TTC549 (cell line): ENCODE results near the gene SMCHD1.
"Not testable (repeated sequence)": the region's sequence is repeated elsewhere in the genome, so short reads cannot be mapped to it uniquely, and the experiment has no call there.

Source experiments
- FAIRE-seq: peaks from 2 replicates; lab custom pipeline; 2012; peaks lifted over from hg19 to GRCh38; lab: Jason Lieb, UNC

Gene SMCHD1

DNA sequence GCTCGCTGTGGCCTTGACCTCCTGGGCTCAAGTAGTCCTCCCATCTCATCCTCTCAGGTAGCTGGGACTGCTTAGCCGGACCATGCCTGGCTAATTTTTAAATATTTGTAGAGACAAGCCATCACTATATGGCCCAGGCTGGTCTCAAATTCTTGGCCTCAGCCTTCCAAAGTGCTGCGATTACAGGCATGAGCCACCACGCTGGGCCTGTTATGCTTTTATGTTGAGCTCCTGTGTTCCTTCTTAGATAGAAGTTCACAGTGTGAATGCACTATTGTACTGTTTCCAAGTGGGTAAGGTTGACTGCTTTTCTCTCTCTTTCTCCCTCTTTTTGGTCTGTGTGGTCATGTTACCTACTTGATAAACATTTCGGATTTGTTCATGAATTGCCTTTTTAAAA is 61.9 kb downstream of the SMCHD1 start:
- no peak for FAIRE-seq

DNA sequence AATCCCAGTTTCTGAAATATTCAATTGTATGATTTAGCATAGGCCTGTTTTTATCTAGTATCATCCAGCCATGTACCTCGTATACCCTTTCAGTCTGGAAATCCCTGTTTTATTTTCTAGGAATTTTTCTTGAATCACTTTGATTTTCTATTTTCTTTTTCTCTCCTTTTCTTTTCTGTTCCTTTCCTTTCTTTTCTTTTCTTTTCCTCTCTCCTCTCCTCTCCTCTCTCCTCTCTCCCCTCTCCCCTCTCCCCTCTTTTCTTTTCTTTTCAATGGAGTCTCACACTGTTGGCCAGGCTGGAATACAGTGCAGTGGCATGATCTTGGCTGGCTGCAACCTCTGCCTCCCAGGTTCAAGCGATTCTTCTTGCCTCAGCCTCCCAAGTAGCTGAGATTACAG is 63.5 kb downstream of the SMCHD1 start:
- no peak for FAIRE-seq

DNA sequence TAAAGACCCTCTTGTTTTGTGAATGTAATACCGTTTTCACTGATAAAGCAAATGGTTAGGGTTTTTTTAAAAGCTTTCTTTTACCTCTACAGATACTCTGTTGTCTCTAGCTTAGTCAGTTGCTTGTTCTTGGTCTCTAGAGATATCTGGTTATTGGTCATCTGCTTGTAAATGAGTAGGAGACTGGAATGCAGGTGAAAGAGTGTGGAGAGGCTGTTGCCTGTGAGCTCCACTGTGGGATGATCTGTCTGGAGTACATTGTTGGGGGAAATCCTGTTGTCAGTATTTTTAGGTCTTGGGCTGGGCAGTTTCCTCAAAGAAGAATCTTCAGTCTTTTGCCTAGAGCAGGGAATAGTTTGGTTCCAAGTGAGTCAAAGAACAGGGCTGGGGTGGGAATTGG is 67.7 kb downstream of the SMCHD1 start:
- no peak for FAIRE-seq

DNA sequence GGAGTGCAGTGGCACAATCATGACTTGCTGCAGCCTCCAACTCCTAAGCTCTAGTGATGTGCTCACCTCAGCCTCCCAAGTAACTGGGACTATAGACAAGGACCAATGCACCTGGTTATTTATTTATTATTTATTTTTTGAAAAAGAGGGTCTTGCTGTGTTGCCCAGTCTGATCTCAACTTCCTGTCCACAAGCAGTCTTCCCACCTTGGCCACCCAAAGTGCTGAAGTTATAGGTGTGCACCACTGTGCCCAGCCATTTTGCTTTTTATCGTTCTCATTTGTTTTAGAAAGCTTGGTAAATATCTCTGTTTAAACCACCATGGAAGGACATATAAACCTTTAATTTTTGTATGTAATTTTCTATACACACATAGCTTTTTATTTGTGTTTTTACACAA is 74.2 kb downstream of the SMCHD1 start:
- no peak for FAIRE-seq

DNA sequence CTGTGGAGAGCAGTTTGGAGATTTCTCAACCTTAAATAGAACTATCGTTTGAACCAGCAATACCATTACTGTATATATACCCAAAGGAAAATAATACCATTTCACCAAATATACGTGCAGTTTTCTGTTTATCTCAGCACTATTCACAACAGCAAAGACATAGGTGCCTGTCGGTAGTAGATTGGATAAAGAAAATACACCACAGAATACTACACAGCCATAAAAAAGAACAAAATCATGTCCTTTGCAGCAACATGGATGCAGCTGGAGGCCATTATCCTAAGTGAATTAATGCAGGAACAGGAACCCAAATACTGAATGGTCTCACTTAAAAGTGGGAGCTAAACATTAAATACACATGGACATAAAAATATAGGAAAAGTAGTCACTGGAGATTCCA is 81.3 kb downstream of the SMCHD1 start:
- no peak for FAIRE-seq

DNA sequence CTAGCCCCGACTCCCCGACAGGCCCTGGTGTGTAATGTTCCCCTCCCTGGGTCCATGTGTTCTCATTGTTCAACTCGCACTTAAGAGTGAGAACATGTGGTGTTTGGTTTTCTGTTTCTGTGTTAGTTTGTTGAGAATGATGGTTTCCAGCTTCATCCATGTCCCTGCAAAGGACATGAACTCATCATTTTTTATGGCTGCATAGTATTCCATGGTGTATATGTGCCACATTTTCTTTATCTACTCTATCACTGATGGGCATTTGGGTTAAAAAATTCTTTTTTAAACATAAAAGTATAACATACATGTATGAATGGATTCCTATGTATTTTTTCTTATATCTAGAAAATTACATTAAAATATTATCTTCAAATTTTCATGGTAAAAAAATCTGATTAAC is 84.6 kb downstream of the SMCHD1 start:
- FAIRE-seq = not testable (repeated sequence)

DNA sequence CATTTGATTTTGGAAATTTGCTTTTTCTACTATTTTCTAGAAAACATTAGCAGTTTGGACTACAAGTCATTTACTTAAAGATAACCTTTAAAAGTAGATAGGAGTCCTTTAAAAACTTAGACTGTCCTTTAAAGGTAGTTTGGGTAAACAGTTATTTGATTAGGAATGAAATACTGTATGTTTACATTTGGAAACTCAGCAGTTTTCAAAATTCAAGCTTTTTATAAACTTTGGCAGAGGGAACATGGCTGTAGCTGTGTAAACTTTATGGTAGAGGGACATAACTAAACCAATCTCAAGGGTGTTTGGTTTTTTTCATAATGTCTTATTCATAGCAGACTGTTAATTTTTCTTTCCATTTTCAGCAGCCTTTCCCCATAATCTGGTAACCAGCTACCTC is 90.7 kb downstream of the SMCHD1 start:
- no peak for FAIRE-seq

DNA sequence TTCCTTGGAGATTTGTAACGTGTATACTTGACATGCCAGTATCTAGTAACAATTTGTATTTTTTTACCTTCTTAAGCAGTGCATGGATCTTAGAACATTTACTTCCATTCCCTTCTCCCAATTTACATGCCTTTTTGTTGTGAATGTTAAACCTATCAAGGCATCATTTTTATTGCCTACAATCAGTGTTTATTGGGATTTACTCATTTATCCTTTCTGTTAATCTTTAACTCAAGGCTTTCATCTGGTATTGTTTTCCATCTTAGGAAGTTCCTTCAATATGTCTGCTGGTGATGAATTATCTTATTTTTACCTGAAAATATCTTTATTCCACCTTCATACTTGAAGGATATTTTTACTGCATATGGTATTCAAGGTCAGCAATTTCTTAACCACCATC is 102.8 kb downstream of the SMCHD1 start:
- FAIRE-seq = no peak

DNA sequence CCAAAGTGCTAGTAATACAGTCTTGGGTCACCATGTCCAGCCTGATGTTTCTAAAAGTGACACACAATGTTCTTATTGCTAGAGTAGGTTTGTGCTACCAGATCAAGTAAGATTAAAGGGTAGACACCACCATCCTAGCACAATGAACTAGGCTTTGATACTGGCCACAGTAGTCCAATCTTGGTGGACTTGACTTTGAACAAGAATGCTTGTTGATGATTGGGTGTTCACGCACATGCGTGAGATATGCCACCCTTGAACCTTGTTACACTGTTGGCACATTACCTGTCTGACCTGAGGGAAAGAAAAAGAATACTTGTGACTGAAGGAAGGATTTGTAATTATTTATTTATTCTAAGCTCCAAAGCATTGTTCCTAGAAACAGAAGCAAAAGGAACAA is 119.1 kb downstream of the SMCHD1 start:
- no peak for FAIRE-seq

DNA sequence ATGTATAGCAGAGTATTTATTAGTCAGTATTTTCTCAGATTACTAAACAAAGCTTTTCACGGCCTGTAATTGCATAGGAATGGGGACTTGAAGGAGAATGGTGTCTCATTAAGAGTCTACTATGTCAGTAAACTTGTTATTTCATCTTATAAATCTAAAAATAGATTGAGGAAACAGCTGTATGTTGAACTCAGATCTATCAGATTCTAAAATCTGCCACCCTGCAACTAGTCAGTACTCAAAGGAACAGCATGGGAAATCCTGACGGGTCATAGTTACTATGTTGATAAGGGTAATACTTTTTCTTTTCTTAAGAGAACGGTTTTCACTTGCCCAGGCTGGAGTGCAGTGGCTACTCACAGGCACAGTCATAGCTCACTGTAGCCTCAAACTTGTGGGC is 121.1 kb downstream of the SMCHD1 start:
- no peak for FAIRE-seq

DNA sequence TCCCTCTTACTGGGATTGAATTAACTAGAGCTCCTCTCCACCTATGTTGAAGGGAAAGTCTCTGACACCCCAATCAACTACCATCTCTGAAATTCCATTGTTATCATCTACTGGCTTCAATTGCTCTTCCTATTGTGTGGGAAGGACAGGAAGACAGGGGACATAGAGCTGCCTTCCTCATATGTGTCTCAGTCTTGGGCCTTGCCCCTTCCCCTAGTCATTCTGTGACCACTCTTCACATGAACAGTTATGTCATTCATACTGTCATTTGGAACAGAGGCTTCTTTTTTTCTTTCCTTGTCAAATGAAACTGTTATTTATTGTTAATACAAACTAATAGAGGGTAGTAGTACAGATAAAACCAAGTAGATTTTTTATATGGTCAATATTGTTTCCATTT is 121.7 kb downstream of the SMCHD1 start:
- FAIRE-seq = no peak

DNA sequence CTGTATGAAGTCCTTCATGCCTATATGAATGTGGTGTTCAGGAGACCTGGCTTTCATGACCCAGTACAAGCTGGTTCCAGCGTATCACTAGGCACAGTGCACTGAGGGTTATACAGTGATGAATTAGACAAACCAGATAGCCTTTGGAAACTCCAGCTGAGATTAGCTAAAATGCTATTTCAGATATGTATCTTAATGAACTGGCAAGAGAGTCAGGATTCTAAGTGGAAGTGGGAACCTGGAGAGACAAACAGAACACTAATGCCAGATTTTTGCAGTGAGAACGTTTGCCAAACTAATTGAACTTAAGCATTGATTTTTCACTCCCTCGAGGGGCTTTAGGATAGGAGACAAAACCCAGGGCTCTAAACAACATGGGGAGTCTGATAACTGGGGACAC is 125.2 kb downstream of the SMCHD1 start:
- FAIRE-seq = no peak

DNA sequence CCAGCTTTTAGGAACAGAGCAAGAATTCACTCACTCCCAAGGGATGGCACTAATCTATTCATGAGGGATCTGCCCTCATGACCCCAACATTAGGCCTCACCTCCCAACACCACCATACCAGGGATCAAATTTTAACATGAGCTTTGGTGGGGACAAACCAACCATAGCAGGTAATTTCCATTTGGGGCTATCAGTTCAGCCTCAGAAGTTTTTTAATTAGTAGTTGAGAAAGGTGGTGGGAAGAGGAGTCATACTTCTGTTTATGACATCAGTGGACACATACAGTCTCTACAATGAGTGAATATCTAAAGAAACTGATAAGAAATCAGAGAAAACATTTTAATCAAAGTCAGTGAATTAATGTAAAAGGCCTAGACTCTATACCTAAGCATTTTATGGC is 131.7 kb downstream of the SMCHD1 start:
- no peak for FAIRE-seq

DNA sequence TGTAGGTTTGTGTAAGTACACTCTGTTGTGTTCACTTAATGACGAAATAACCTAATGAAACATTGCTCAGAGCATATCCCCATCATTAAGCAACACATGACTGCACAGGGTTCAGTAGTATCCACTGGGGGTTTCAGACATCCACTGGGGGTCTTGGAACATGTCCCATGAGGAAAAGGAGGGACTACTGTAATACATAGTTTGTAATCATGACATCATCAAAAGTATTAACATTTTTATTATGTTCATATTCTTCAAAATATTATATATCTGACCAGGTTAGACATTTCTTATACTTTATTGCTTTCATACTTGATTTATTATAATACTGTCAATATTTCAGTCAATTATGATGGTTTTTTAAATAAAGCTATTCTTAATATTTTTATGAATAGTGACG is 136.9 kb downstream of the SMCHD1 start:
- no peak for FAIRE-seq

DNA sequence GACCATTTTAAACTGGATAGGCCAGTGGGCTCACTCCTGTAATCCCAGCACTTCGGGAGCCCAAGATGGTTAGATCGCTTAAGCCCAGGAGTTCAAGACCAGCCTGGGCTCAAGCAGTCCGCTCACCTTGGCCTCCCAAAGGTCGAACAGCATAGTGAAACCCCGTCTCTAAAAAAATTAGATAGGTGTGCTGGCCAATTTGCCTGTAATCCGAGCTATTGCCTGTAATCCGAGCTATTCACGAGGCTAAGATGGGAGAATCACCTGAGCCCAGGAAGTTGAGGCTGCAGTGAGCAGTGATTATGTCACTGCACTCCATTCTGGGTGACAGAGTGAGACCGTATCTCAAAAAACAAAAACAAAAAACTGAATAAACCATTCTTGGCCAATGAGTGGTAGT is 138.6 kb downstream of the SMCHD1 start:
- FAIRE-seq = no peak

DNA sequence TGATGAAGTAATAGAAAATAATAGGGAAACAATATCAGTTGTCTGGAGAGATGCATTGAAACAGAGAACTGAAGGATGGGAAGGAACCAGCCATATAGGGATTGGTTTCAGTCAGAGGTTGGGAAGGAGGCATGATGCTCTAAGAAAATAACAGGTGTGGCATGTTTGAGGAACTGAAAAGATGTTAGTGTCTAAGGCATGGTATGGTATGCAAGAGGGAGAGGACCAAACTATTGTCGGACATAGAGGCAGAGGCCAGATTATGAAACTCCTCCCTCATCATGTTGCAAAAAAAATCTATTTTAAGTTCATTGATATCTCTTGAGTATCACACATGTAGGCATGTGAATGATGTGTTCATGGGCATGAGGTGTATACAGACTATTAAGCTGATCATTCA is 142.4 kb downstream of the SMCHD1 start:
- FAIRE-seq = no peak

DNA sequence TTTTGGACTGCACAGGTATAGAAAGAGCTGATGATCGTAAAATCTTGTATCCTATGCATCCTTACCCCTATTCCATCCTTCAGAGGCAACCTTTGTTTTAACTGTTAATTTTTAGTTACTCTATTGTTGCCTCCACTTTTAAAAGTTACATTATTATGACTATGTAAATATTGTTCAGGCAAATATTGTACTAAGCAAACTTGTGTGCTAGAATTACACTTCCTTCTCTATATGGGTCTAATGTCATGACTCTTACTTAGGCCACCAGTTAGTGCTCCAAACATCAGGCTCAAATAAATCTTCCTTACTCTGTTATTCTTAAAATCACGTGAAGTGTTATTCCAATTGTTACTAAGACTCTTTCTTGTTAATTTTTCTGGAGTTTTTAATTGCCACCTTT is 143.8 kb downstream of the SMCHD1 start:
- no peak for FAIRE-seq

DNA sequence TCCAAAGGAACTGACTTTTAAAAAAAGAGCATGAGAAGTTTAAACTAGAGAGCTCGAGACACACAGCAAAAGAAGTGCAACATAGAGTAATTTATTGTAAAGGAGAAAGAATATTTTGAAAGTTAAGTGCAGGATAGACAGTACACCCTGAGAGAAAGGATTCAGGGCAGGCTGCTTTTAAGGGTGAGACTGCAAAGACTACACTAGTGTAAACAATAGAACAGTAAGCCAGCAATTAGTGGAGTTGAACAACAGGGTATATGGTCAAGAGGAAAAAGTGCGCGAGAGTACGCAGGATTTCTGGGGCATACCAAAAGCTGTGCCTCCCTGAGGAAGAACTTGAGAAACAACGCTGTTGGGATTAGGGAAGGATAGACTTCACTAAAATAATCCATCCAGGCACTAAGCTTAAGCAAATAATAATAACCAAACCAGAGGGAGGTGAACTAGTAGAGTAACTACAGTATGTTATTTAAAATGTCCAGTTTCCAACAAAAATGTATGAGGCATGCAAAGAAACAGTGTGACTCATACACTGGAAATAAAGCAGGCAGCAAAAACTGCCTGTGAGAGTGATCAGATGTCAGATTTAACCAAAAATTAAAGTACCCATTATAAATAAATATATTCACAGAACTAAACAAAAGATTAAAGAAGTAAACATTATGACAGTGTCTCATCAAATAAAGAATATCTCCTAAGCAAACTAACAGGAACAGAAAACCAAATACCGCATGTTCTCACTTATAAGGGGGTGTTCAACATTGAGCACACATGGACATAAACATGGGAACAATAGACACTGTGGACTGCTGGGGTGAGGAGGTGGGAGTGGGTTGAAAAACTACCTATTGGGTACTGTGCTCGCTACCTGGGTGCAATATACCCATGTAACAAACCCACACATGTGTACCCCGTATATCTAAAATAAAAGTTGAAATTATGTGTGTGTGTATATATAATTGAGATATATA is 150.7 kb downstream of the SMCHD1 start:
- no peak for FAIRE-seq

DNA sequence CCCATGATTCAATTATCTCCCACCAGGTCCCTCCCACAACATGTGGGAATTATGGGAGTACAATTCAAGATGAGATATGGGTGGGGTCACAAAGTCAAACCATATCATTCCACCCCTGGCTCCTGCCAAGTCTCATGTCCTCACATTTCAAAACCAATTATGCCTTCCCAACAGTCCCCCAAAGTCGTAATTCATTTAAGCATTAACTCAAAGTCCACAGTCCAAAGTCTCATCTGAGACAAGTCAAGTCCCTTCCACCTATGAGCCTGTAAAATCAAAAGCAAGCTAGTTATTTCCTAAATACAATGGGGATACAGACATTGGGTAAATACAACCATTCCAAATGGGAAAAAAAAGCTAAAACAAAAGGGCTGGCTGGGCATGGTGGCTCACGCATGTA is 153.1 kb downstream of the SMCHD1 start:
- not testable (repeated sequence) for FAIRE-seq

DNA sequence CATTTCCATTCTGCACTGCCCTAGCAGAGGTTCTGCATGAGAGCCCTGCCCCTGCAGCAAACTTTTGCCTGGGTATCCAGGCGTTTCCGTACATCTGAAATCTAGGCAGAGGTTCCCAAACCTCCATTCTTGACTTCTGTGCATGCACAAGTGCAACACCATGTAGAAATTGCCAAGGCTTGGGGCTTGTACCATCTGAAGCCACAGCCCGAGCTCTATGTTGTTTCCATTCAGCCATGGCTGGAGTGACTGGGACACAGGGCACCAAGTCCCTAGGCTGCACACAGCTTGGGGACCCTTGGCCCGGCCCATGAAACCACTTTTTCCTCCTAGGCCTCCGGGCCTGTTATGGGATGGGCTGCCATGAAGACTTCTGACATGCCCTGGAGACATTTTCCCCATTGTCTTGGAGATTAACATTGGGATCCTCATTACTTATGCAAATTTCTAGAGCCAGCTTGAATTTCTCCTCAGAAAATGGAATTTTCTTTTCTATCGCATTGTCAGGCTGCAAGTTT is 154.2 kb downstream of the SMCHD1 start:
- not testable (repeated sequence) for FAIRE-seq

DNA sequence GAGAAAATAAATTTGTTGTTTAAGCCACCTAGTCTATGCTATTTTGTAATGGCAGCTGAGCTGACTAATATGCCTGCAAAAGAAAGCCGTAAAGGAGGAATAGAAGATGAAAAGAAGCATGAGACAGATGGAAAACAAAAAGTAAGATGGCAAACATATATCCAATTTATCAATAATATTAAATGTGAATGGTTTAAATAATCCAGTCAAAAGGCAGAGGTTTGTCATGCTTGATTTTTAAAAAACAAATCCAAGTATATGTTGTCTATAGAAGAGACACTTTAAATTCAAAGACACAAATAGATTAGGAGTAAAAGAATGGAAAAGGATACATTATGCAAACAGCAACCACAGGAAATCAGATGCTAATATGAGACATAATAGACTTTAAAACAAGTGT is 155.9 kb downstream of the SMCHD1 start:
- no peak for FAIRE-seq

DNA sequence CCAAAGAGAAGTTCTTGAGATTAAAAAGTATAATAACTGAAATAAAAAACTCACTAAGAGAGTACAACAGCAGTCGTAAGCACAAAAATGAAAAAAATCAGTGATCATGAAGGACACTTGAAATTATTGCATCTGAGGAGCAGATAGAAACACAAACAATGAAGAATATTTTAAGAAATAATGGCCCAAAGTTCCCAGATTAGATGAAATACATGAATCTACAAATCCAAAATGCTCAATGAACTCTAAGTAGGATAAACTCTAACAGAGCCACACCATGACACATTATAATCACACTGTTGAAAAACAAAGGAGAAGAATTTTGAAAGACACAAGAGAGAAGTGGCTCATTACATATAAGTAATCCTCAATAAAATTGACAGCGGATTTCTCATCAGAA is 159.4 kb downstream of the SMCHD1 start:
- no peak for FAIRE-seq

DNA sequence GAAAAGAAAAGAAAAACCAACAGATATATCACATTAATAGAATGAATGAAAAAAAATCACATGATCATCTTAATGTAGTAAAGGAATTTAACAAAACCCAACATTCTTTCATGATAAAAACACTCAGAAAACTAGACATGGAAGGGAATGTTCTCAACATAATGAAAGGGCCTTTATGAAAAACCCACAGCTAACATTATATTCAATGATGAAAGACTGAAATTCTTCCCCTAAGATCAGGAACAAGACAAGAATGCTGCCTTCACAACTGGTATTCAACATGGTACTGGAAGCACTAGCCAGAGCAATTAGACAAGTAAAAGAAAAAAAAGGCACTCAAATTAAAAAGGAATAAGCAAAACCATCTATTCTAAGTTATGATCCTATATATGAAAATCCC is 162.8 kb downstream of the SMCHD1 start:
- no peak for FAIRE-seq

DNA sequence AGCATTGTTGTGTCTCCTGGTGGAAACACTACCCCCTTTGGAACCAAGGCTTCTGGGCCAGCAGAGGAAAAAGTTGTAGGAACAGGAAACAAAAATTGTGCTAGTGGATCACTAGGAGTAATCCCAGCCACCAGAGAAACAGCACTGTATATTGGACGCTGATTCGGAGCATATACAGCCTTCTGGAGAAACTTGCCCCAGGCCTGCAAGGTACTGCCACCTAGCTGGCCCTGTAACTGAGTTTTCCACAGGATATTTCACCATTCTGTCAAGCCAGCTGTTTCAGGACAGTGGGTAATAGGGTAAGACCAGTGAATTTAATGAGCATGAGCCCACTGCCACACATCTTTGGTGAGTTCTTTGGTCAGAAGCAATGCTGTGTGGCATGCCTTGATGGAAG is 166.2 kb downstream of the SMCHD1 start:
- FAIRE-seq = no peak
